Activated CD4-positive, alpha-beta T cell treated with anti-CD3 and anti-CD28 coated beads, Interleukin-2, Interleukin-4, amounts not matched to agents 100 ng/mL and 50 ng/mL, durations not matched to agents 16 hours and 8 hours (primary cell): ENCODE measurements around the gene PKN1.

ENCODE experiments used
- DNase-seq: peaks from one replicate; pipeline ENCODE4 v3.0.0-alpha.2; 2020; ENCODE audit warnings: low spot score

PKN1 gene

DNA sequence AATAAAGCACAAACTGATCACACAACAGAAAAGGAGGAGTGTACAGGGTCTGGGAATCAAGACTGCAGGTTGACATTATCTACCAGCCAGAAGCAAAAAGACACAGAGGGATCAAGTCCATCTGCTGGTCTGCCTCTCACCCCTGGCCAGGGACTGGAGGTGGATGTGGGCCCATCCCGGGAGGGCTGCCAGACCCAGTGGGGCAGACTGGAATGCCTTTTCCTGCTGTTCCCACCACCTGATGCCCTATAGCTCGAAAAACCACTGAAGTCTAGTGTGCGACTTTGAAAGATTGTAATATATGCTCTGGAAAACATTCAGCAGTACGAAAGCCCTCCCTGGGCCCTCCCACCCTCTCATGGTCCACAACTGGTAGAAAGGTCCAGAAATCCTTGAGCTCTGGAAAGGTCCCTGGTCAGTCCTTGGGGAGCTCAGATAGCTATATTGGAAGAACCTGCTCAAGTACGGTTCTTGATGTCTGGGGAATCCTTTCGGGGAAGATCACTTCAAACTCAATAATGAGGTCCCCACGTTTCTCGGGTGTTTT, 82.5 kb downstream of the PKN1 start:
- DNase-seq = no peak

DNA sequence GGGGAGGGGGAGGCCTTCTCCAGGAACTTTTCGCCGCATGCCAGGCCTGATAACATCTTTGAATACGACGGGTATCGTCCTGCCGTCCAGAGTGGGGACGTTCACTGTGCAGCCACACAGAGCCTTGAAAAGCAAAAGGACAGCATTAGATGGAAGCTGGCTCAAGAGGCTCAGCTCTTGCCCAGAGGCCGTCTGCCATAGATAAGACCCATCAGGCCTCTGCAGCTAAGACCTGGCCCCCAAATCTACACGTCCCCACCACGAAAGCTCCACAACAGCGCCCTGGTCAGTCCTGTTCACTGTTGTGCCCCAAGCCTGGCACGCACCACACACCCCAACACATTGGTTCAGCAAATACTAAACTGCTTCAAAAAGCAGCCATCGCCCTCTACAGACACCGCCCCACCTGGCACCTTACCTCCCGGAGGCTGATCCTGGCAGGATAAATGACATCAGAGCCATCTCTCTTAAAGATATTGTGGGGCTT, 83.0 kb downstream of the PKN1 start:
- DNase-seq = no peak

DNA sequence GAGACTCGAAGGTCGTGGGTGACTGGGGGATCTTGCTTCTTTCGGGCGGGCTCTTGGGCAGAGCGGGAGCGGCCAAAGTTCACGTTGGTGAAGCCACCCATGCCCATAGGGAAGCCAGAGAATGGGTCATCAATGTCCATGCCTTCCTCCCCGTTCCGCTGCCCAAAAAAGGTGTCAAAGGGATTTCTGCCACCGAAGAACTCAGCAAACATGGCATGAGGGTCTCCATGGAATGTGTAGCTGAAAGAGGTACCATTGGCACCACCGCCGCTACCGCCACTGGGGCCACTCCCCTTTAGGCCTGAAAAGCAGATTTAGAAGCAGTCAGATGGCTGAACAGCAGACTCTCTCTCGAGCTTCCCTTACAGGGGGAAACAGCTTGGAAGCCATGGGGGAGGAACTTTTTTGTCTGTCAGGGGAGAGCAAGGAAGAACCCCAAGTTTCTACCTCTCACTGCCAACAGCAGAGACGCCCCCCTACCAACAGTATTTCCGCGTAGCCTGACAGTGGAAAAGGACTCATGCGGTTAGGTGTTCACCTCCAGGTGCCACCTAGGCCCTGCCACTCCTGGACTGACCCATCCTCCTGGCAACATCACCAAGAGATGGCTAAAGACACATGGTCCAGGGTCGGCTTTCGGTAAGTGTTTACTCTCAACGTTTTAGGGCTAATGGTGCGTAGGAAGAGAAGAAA, 83.8 kb downstream of the PKN1 start:
- DNase-seq = no peak

GRCh38 chr19:14517446-14517839, 84.3 kb downstream of the PKN1 start:
- no peak for DNase-seq

GRCh38 chr19:14517840-14518505, 84.9 kb downstream of the PKN1 start, which contains the start of gene DNAJB1:
TSS of gene DNAJB1 (minus strand) at chr19:14518397. CDS start at chr19:14518349, 48 bp downstream.
- DNase-seq = peak; percentile 70

- DNase-seq = no peak
Observed at GRCh38 chr19:14519245-14519859, 86.2 kb downstream of the PKN1 start.

DNA sequence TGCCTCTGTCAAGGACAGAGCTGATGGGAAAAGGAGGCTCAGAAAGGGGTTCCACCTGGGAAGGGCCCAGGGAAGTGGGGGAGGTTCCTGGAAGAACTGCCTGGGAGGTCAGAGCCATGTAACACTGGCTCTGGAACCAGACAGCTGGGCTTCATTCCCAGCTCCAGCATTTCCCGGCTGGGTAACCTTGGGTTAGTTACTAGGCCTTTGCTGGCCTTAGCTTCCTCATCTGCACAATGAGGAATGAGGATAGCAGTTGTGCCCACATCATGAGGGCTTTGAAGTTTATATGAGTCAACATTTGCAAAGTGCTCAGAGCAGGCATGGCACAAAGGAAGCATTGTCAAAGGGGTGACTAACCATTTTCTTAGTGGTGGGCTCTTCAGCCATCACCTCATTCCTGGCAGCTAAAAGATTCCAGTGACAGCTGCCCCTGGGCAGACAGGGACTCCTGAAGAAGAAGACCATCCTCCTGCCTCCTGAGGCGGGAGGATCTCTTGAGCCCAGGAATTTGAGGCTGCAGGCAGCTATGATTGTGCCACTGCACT, 86.8 kb downstream of the PKN1 start:
- no peak for DNase-seq

DNA sequence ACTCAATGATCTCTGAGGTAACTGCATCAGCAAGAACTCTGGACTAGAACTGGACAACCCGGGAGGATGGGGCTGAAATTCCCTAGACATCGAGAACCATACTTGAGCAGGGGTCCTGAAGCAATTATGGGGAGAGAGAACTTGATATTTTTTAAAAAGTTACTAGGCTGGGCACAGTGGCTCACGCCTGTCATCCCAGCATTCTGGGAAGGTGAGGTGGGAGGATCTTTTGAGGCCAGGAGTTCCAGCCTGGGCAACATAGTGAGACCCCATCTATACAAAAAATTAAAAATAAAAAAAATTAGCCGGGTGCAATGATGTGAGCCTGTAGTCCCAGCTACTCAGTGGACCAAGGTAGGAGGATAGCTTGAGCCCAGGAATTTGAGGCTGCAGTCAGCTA, 87.4 kb downstream of the PKN1 start:
- DNase-seq = no peak
